Neural cell (in vitro differentiated cells): ENCODE data around the gene SLC2A4RG.

ENCODE experiments used
- EP300 ChIP-seq: fragments of 450-650 bp; conservative IDR thresholded peaks from 2 replicates; pipeline ENCODE4 v1.6.1; 2014; ENCODE audit warnings: antibody characterized with exemption, mild to moderate bottlenecking, moderate library complexity; ENCODE audit not compliant: poor library complexity, severe bottlenecking
- EZH2 ChIP-seq: fragments of 200-600, 300-800 bp; shearing (Covaris generic), sonication (generic); IDR thresholded peaks from 2 replicates; pipeline ENCODE4 v1.6.1; 2014; ENCODE audit warnings: antibody characterized with exemption, low read length, borderline replicate concordance, mild to moderate bottlenecking; ENCODE audit not compliant: insufficient read depth, poor library complexity, severe bottlenecking
- MXI1 ChIP-seq: fragments of 450-650 bp; conservative IDR thresholded peaks from 2 replicates; pipeline ENCODE4 v1.6.1; 2014; ENCODE audit warnings: antibody characterized with exemption, mild to moderate bottlenecking; ENCODE audit not compliant: poor library complexity, severe bottlenecking
- POLR2AphosphoS5 ChIP-seq: IDR thresholded peaks from 2 replicates; pipeline ENCODE4 v1.6.1; 2012
- RAD21 ChIP-seq: fragments of 450-650 bp; conservative IDR thresholded peaks from 2 replicates; pipeline ENCODE4 v1.6.1; 2014; ENCODE audit warnings: antibody characterized with exemption, mild to moderate bottlenecking, moderate library complexity
- SMC3 ChIP-seq: fragments of 450-650 bp; conservative IDR thresholded peaks from 2 replicates; pipeline ENCODE4 v1.6.1; 2014; ENCODE audit warnings: antibody characterized with exemption, mild to moderate bottlenecking, moderate library complexity; ENCODE audit not compliant: poor library complexity
- TAF1 ChIP-seq: IDR thresholded peaks from 2 replicates; pipeline ENCODE4 v1.6.1; 2012; ENCODE audit warnings: low read depth
- TF ChIP-seq, protein P1 (sequence below): fragments of 450-650 bp; IDR thresholded peaks from 2 replicates; pipeline ENCODE4 v1.5.1; 2014; ENCODE audit warnings: antibody characterized with exemption, mild to moderate bottlenecking, moderate library complexity; ENCODE audit not compliant: poor library complexity, severe bottlenecking
- TF ChIP-seq, protein P2 (sequence below): IDR thresholded peaks from 2 replicates; pipeline ENCODE4 v1.6.1; 2012; ENCODE audit warnings: borderline replicate concordance

DNA sequence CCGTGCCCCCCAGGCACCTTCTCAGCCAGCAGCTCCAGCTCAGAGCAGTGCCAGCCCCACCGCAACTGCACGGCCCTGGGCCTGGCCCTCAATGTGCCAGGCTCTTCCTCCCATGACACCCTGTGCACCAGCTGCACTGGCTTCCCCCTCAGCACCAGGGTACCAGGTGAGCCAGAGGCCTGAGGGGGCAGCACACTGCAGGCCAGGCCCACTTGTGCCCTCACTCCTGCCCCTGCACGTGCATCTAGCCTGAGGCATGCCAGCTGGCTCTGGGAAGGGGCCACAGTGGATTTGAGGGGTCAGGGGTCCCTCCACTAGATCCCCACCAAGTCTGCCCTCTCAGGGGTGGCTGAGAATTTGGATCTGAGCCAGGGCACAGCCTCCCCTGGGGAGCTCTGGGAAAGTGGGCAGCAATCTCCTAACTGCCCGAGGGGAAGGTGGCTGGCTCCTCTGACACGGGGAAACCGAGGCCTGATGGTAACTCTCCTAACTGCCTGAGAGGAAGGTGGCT, 42.2 kb upstream of the SLC2A4RG start:
- TF ChIP-seq, protein P1, sequence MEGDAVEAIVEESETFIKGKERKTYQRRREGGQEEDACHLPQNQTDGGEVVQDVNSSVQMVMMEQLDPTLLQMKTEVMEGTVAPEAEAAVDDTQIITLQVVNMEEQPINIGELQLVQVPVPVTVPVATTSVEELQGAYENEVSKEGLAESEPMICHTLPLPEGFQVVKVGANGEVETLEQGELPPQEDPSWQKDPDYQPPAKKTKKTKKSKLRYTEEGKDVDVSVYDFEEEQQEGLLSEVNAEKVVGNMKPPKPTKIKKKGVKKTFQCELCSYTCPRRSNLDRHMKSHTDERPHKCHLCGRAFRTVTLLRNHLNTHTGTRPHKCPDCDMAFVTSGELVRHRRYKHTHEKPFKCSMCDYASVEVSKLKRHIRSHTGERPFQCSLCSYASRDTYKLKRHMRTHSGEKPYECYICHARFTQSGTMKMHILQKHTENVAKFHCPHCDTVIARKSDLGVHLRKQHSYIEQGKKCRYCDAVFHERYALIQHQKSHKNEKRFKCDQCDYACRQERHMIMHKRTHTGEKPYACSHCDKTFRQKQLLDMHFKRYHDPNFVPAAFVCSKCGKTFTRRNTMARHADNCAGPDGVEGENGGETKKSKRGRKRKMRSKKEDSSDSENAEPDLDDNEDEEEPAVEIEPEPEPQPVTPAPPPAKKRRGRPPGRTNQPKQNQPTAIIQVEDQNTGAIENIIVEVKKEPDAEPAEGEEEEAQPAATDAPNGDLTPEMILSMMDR: no peak
- TF ChIP-seq POLR2AphosphoS5: no peak
- TF ChIP-seq TAF1: no peak
- TF ChIP-seq EZH2: no peak
- TF ChIP-seq EP300: no peak
- no peak for TF ChIP-seq SMC3
- no peak for TF ChIP-seq RAD21
- TF ChIP-seq, protein P2, sequence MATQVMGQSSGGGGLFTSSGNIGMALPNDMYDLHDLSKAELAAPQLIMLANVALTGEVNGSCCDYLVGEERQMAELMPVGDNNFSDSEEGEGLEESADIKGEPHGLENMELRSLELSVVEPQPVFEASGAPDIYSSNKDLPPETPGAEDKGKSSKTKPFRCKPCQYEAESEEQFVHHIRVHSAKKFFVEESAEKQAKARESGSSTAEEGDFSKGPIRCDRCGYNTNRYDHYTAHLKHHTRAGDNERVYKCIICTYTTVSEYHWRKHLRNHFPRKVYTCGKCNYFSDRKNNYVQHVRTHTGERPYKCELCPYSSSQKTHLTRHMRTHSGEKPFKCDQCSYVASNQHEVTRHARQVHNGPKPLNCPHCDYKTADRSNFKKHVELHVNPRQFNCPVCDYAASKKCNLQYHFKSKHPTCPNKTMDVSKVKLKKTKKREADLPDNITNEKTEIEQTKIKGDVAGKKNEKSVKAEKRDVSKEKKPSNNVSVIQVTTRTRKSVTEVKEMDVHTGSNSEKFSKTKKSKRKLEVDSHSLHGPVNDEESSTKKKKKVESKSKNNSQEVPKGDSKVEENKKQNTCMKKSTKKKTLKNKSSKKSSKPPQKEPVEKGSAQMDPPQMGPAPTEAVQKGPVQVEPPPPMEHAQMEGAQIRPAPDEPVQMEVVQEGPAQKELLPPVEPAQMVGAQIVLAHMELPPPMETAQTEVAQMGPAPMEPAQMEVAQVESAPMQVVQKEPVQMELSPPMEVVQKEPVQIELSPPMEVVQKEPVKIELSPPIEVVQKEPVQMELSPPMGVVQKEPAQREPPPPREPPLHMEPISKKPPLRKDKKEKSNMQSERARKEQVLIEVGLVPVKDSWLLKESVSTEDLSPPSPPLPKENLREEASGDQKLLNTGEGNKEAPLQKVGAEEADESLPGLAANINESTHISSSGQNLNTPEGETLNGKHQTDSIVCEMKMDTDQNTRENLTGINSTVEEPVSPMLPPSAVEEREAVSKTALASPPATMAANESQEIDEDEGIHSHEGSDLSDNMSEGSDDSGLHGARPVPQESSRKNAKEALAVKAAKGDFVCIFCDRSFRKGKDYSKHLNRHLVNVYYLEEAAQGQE: no peak
- TF ChIP-seq MXI1: no peak
